Upper lobe of right lung (tissue), 1 donor: ENCODE results near the gene SPATC1L. TPM values are rescaled to one million over a fixed set of nuclear protein-coding genes. Genes with fewer than 3 reads are reported as not detected.

Experiments used
- ATAC-seq: fragments of 200-7000 bp; cut with Tn5 transposase; one replicate; pipeline ENCODE4 v1.9.1; 2020; ENCODE audit warnings: mild to moderate bottlenecking, moderate library complexity
- DNase-seq: peaks from one replicate; pipeline ENCODE4 v3.0.0-alpha.2; 2020
- H3K27ac ChIP-seq: fragments of 200-600 bp; one replicate; pipeline ENCODE4 v1.8.0; 2022
- H3K27me3 ChIP-seq: fragments of 200-600 bp; one replicate; pipeline ENCODE4 v1.8.0; 2022; ENCODE audit warnings: mild to moderate bottlenecking
- H3K36me3 ChIP-seq: fragments of 200-600 bp; one replicate; pipeline ENCODE4 v1.8.0; 2022
- H3K4me1 ChIP-seq: fragments of 200-600 bp; one replicate; pipeline ENCODE4 v1.8.0; 2022
- H3K4me3 ChIP-seq: fragments of 200-600 bp; one replicate; pipeline ENCODE4 v1.8.0; 2022; ENCODE audit warnings: mild to moderate bottlenecking
- H3K9me3 ChIP-seq: fragments of 200-600 bp; one replicate; pipeline ENCODE4 v1.8.0; 2022
- intact Hi-C: fragments of 100-400 bp; cut with DNase I; formaldehyde crosslinking; loops from one replicate; pipeline ENCODE4 v1.11.0; 2022
- total RNA-seq: library from RNA; stranded (reverse); fragmentation: NEBNext Ultra II Directional; extraction: Animal tissue kit (Norgen Biotek cat#: 25700); gene quantifications from one replicate; pipeline ENCODE4 v1.2.1, GENCODE V29; 2021
- TF ChIP-seq, protein P1 (sequence below): fragments of 200-600 bp; IDR thresholded peaks from one replicate; pipeline ENCODE4 v1.8.0; 2022; ENCODE audit warnings: antibody characterized with exemption
- donor health status: DM: no; HTN: yes; CAD: no; lungs with severe emphysema.

SPATC1L gene
- total RNA-seq, 1 donor from 2014 or later: 4.7 TPM

GRCh38 chr21:46124083-46124925 lies 60.0 kb downstream of the SPATC1L start:
- Histone ChIP-seq H3K4me1 (no peaks in the 10 kb centered on the region), H3K27me3 (no peaks in the 10 kb centered on the region), H3K27ac (no peak overlapping the region), H3K9me3 (no peaks in the 10 kb centered on the region), H3K4me3 (no peak overlapping the region), H3K36me3 (peaks cover 35% of the 10 kb centered on the region)
- TF ChIP-seq, protein P1, sequence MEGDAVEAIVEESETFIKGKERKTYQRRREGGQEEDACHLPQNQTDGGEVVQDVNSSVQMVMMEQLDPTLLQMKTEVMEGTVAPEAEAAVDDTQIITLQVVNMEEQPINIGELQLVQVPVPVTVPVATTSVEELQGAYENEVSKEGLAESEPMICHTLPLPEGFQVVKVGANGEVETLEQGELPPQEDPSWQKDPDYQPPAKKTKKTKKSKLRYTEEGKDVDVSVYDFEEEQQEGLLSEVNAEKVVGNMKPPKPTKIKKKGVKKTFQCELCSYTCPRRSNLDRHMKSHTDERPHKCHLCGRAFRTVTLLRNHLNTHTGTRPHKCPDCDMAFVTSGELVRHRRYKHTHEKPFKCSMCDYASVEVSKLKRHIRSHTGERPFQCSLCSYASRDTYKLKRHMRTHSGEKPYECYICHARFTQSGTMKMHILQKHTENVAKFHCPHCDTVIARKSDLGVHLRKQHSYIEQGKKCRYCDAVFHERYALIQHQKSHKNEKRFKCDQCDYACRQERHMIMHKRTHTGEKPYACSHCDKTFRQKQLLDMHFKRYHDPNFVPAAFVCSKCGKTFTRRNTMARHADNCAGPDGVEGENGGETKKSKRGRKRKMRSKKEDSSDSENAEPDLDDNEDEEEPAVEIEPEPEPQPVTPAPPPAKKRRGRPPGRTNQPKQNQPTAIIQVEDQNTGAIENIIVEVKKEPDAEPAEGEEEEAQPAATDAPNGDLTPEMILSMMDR: no peak
- intact Hi-C loops: no loop called here
- ATAC-seq (no peak), DNase-seq (peak; percentile 57)

DNA sequence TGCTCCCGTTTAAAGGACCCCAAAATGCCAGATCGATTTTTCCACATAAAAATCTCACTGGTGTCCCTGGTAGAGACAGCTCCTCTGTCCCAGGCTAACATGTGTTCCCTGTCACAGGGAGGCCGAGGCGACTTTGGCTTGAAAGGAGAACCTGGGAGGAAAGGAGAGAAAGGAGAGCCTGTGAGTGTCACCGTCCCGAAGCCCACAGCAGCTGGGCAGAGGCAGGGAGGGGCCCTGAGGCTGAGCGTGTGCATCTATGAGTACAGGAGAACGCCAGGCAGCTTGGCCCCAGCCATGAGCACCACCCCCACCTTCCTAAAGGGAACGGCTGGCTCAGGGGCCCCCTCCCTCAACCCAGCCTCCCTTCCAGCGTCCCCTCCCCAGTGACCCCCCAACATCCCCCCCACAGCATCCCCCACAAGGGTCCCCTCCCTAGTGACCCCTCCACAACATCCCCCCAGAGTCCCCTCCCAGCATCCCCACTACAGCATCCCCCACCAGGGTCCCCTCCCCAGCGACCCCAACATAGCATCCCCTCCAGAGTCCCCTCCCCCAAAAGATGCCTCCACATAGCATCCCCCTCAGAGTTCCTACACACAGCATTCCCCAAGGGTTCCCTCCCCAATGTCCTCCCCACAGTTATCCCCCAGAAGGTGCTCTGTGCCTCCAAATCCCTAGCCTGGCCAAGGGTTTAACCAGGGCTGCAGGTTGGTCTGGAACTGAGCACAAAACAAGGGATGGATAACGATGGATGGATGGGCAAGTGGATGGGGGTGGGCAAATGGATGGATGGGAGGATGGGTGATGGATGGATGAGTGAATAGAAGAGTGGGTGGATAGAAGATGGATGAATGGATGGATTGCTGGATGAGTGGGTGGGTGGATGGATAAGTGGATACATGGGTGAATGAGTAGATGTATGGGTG lies 61.2 kb downstream of the SPATC1L start:
- ATAC-seq: no peak

GRCh38 chr21:46122237-46122671 lies 62.0 kb downstream of the SPATC1L start:
- no peaks in the 10 kb centered on the region for H3K27me3 ChIP-seq
- intact Hi-C loops: no loop called here
- no peaks in the 10 kb centered on the region for H3K9me3 ChIP-seq
- no peak for ATAC-seq
- no peak overlapping the region for H3K4me3 ChIP-seq
- no peaks in the 10 kb centered on the region for H3K4me1 ChIP-seq
- peaks cover 48% of the 10 kb centered on the region for H3K36me3 ChIP-seq
- TF ChIP-seq, protein P1: no peak
- H3K27ac ChIP-seq: no peak overlapping the region
- DNase-seq: peak; percentile 50

More for the DNA sequence above, 61.2 kb downstream of the SPATC1L start:
- Histone ChIP-seq H3K4me1 (no peaks in the 10 kb centered on the region), H3K9me3 (no peaks in the 10 kb centered on the region), H3K27ac (no peak overlapping the region), H3K27me3 (no peaks in the 10 kb centered on the region), H3K36me3 (peaks cover 47% of the 10 kb centered on the region), H3K4me3 (no peak overlapping the region)
- intact Hi-C loops: no loop called here
- TF ChIP-seq, protein P1: no peak
- DNase-seq: peak; percentile 46

DNA sequence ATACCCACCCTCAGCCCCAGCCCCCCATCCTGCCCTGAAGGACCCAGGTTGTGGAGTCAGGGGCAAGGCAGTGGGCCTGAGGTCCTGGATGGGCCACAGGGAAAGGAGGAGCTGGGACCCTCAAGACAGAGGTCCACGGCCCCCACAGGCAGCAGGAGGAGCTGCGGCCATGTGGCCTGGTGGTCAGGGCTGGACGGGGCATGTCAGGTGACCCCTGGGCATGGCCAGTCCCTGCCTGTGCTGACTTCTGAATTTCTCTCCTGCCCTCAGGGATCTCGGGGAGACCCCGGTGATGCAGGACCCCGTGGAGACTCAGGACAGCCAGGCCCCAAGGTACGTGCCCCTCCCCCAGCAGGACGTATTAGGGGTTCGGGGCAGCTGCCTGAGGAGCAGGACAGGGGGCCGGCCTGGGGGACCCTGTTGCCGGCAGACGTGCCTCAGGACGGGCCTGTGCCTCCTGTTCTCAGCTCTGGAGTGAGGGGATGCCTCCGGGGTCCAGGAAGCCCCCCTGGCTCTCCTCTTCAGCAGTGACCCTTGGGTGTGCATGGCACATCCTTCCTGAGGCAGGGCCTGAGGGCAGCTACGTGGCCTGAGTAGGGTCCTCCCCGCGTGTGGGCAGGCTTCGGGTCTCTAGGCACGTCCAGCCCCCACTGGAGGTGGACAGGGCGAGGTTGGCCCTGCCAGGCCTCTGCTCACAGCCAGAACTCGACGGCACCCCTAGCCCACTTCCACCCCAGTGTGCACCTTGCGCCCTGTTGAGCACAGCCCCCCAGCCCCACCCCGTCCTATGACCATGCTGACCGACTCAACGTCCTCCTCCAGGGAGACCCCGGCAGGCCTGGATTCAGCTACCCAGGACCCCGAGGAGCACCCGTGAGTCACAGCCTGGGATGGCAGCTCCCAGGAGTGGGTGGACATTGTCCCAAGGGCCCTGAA lies 62.7 kb downstream of the SPATC1L start:
- intact Hi-C loops: no loop called here
- Histone ChIP-seq H3K4me1 (no peaks in the 10 kb centered on the region), H3K27me3 (no peaks in the 10 kb centered on the region), H3K27ac (no peak overlapping the region), H3K9me3 (no peaks in the 10 kb centered on the region), H3K4me3 (no peak overlapping the region), H3K36me3 (peaks cover 51% of the 10 kb centered on the region)
- TF ChIP-seq, protein P1: no peak
- ATAC-seq (no peak), DNase-seq (peak; percentile 58)
